ENCODE results near the gene PRH2.

PRH2 gene

GRCh38 chr12:10928746-10929286 lies at the start of gene PRH2:
TSS of gene PRH2 (plus strand) at chr12:10929236. CDS start at chr12:10929274, 38 bp downstream.
- no peak for DNase-seq (ENCODE audit: low spot score)
- TF ChIP-seq CTCF (IDR thresholded peaks at IDR 0.05; ENCODE audit: borderline replicate concordance, control extremely low read depth, extremely low read depth, insufficient read depth, missing control alignments) = no peak
- in situ Hi-C loops (cut with MboI; ENCODE audit: low sequenced_read_pairs, unreplicated experiment) = no loop called here

GRCh38 chr12:10884086-10884725 lies 44.8 kb upstream of the PRH2 start, which contains the start of gene PRH1:
TSS of gene PRH1 (minus strand) at chr12:10884255. CDS start at chr12:10884217, 38 bp downstream.
- TF ChIP-seq CTCF (IDR thresholded peaks at IDR 0.05; ENCODE audit: borderline replicate concordance, control extremely low read depth, extremely low read depth, insufficient read depth, missing control alignments) = no peak
- in situ Hi-C loops (cut with MboI; ENCODE audit: low sequenced_read_pairs, unreplicated experiment) = no loop called here

GRCh38 chr12:10889226-10889625 lies 39.8 kb upstream of the PRH2 start:
- no peak for TF ChIP-seq CTCF (IDR thresholded peaks at IDR 0.05; ENCODE audit: borderline replicate concordance, control extremely low read depth, extremely low read depth, insufficient read depth, missing control alignments)
- in situ Hi-C loops (cut with MboI; ENCODE audit: low sequenced_read_pairs, unreplicated experiment) = no loop called here
- DNase-seq (ENCODE audit: low spot score) = no peak

More at GRCh38 chr12:10884086-10884725, 44.8 kb upstream of the PRH2 start, which contains the start of gene PRH1:
- no peak for DNase-seq (ENCODE audit: low spot score)

- in situ Hi-C loops (cut with MboI; ENCODE audit: low sequenced_read_pairs, unreplicated experiment) = no loop called here
- TF ChIP-seq CTCF (IDR thresholded peaks at IDR 0.05; ENCODE audit: borderline replicate concordance, control extremely low read depth, extremely low read depth, insufficient read depth, missing control alignments) = no peak
- no peak for DNase-seq (ENCODE audit: low spot score)
These were observed 37.1 kb upstream of the PRH2 start for GRCh38 chr12:10891937-10892336.

- no peak for DNase-seq (ENCODE audit: low spot score)
- in situ Hi-C loops (cut with MboI; ENCODE audit: low sequenced_read_pairs, unreplicated experiment) = no loop called here
- TF ChIP-seq CTCF (IDR thresholded peaks at IDR 0.05; ENCODE audit: borderline replicate concordance, control extremely low read depth, extremely low read depth, insufficient read depth, missing control alignments) = no peak
These were observed 32.2 kb upstream of the PRH2 start for GRCh38 chr12:10896854-10897253.

- DNase-seq (ENCODE audit: low spot score) = no peak
- TF ChIP-seq CTCF (IDR thresholded peaks at IDR 0.05; ENCODE audit: borderline replicate concordance, control extremely low read depth, extremely low read depth, insufficient read depth, missing control alignments) = no peak
- in situ Hi-C loops (cut with MboI; ENCODE audit: low sequenced_read_pairs, unreplicated experiment) = no loop called here
These were observed 28.5 kb upstream of the PRH2 start for GRCh38 chr12:10900530-10900929.

Measured in GM13976 (cell line).